H9 (cell line): Measurements from ENCODE around the gene SIN3B. TPM values are rescaled to one million over a fixed set of nuclear protein-coding genes. Genes with fewer than 3 reads are reported as not detected.

Experiments
- DNase-seq: peaks from one replicate; pipeline ENCODE4 v3.0.0-alpha.2; 2017
- H2AFZ ChIP-seq: one replicate; pipeline ENCODE4 v1.6.1; 2013; ENCODE audit warnings: mild to moderate bottlenecking, low read length, control low read depth, moderate library complexity
- H2AK5ac ChIP-seq: 2 replicates; pipeline ENCODE4 v1.6.1; 2013; ENCODE audit warnings: low read length, control low read depth, mixed read lengths; ENCODE audit not compliant: insufficient read length
- H2BK120ac ChIP-seq: one replicate; pipeline ENCODE4 v1.6.1; 2013; ENCODE audit warnings: low read depth, mild to moderate bottlenecking, low read length, control low read depth, inconsistent platforms; ENCODE audit not compliant: poor library complexity, severe bottlenecking
- H2BK12ac ChIP-seq: 2 replicates; pipeline ENCODE4 v1.6.1; 2013; ENCODE audit warnings: low read length, control low read depth, mixed read lengths, low read depth; ENCODE audit not compliant: insufficient read length
- H2BK15ac ChIP-seq: 2 replicates; pipeline ENCODE4 v1.6.1; 2013; ENCODE audit warnings: low read depth, low read length, control low read depth
- H2BK20ac ChIP-seq: one replicate; pipeline ENCODE4 v1.6.1; 2013; ENCODE audit warnings: low read depth, mild to moderate bottlenecking, low read length, control low read depth, inconsistent platforms; ENCODE audit not compliant: poor library complexity, severe bottlenecking
- H2BK5ac ChIP-seq: 2 replicates; pipeline ENCODE4 v1.6.1; 2013; ENCODE audit warnings: low read length, control low read depth, mixed read lengths; ENCODE audit not compliant: insufficient read length
- H3K14ac ChIP-seq: 2 replicates; pipeline ENCODE4 v1.6.1; 2013; ENCODE audit warnings: low read length, control low read depth; ENCODE audit not compliant: insufficient read depth
- H3K18ac ChIP-seq: 2 replicates; pipeline ENCODE4 v1.6.1; 2013; ENCODE audit warnings: low read depth, mild to moderate bottlenecking, mixed read lengths, low read length, control low read depth; ENCODE audit not compliant: insufficient read length
- H3K23ac ChIP-seq: 2 replicates; pipeline ENCODE4 v1.6.1; 2013; ENCODE audit warnings: low read length, control low read depth, mixed read lengths, low read depth; ENCODE audit not compliant: insufficient read length
- H3K23me2 ChIP-seq: 2 replicates; pipeline ENCODE4 v1.6.1; 2013; ENCODE audit warnings: low read depth, mild to moderate bottlenecking, mixed read lengths, low read length, control low read depth; ENCODE audit not compliant: insufficient read length, poor library complexity, severe bottlenecking
- H3K27ac ChIP-seq: 2 replicates; pipeline ENCODE4 v1.5.1; 2013; ENCODE audit warnings: low read length, control low read depth, mixed read lengths, low read depth; ENCODE audit not compliant: insufficient read length
- H3K27me3 ChIP-seq: 2 replicates; pipeline ENCODE4 v1.6.1; 2013; ENCODE audit warnings: low read length, control low read depth, inconsistent platforms; ENCODE audit not compliant: insufficient read depth
- H3K4ac ChIP-seq: 2 replicates; pipeline ENCODE4 v1.6.1; 2013; ENCODE audit warnings: low read depth, mild to moderate bottlenecking, control low read depth, inconsistent platforms, low read length, moderate library complexity
- H3K4me1 ChIP-seq: 2 replicates; pipeline ENCODE4 v1.6.1; 2013; ENCODE audit warnings: low read length, control low read depth, inconsistent platforms; ENCODE audit not compliant: insufficient read depth
- H3K4me2 ChIP-seq: 2 replicates; pipeline ENCODE4 v1.6.1; 2013; ENCODE audit warnings: low read length, control low read depth, mixed read lengths; ENCODE audit not compliant: insufficient read length, insufficient read depth
- H3K56ac ChIP-seq: 2 replicates; pipeline ENCODE4 v1.6.1; 2013; ENCODE audit warnings: low read depth, mild to moderate bottlenecking, mixed read lengths, low read length, control low read depth; ENCODE audit not compliant: insufficient read length
- H3K79me1 ChIP-seq: 2 replicates; pipeline ENCODE4 v1.6.1; 2013; ENCODE audit warnings: low read depth, mild to moderate bottlenecking, moderate library complexity, low read length, control low read depth, inconsistent platforms; ENCODE audit not compliant: insufficient read depth, poor library complexity, severe bottlenecking
- H3K79me2 ChIP-seq: 2 replicates; pipeline ENCODE4 v1.6.1; 2013; ENCODE audit warnings: low read length, control low read depth, inconsistent platforms; ENCODE audit not compliant: insufficient read depth
- H3K9ac ChIP-seq: 2 replicates; pipeline ENCODE4 v1.6.1; 2013; ENCODE audit warnings: low read length, control low read depth, mixed read lengths; ENCODE audit not compliant: insufficient read length; ENCODE audit errors: extremely low read depth
- H3K9me3 ChIP-seq: one replicate; pipeline ENCODE4 v1.6.1; 2013; ENCODE audit warnings: low read depth, low read length, inconsistent platforms; ENCODE audit not compliant: control insufficient read depth
- H3T11ph ChIP-seq: one replicate; pipeline ENCODE4 v1.6.1; 2013; ENCODE audit warnings: mild to moderate bottlenecking, low read length, control low read depth, inconsistent platforms
- H4K20me1 ChIP-seq: one replicate; pipeline ENCODE4 v1.6.1; 2013; ENCODE audit not compliant: control insufficient read depth, insufficient read length, insufficient read depth
- H4K5ac ChIP-seq: 2 replicates; pipeline ENCODE4 v1.6.1; 2013; ENCODE audit warnings: low read depth, mild to moderate bottlenecking, mixed read lengths, low read length, control low read depth; ENCODE audit not compliant: insufficient read length
- H4K8ac ChIP-seq: replicated peaks from 2 replicates; pipeline ENCODE4 v1.6.1; 2013; ENCODE audit warnings: low read length, control low read depth, mixed read lengths, low read depth; ENCODE audit not compliant: insufficient read length
- H4K91ac ChIP-seq: 2 replicates; pipeline ENCODE4 v1.6.1; 2013; ENCODE audit warnings: low read depth, mild to moderate bottlenecking, moderate library complexity, mixed read lengths, low read length, control low read depth; ENCODE audit not compliant: insufficient read length
- H3K27ac Mint-ChIP-seq, 3 experiments: 2 replicates in 2 of 3; 3 replicates in 1 of 3; pipeline ENCODE4 v1.8.0; 2020 to 2021; ENCODE audit warnings: mixed read lengths in 3 of 3, mild to moderate bottlenecking in 1 of 3, moderate library complexity in 1 of 3
- H3K27me3 Mint-ChIP-seq: 2 replicates; pipeline ENCODE4 v1.8.0; 2021; ENCODE audit warnings: low read depth, mild to moderate bottlenecking, moderate library complexity, mixed read lengths
- H3K36me3 Mint-ChIP-seq, 3 experiments: 2 replicates in 2 of 3; 3 replicates in 1 of 3; pipeline ENCODE4 v1.8.0; 2020 to 2021; ENCODE audit warnings: low read depth in 3 of 3, mixed read lengths in 3 of 3; ENCODE audit not compliant: insufficient read depth in 1 of 3
- H3K4me1 Mint-ChIP-seq, 2 experiments: 2 replicates each; pipeline ENCODE4 v1.8.0; 2020; ENCODE audit warnings: mixed read lengths in 2 of 2
- H3K4me3 Mint-ChIP-seq, 2 experiments: 2 replicates in 1 of 2; 3 replicates in 1 of 2; pipeline ENCODE4 v1.8.0; 2020 to 2021; ENCODE audit warnings: mild to moderate bottlenecking in 2 of 2, mixed read lengths in 2 of 2, moderate library complexity in 1 of 2
- H3K9me3 Mint-ChIP-seq, 2 experiments: 2 replicates in 1 of 2; 3 replicates in 1 of 2; pipeline ENCODE4 v1.8.0; 2020; ENCODE audit warnings: mild to moderate bottlenecking in 2 of 2, mixed read lengths in 2 of 2, moderate library complexity in 1 of 2
- WGBS: extraction: QIAGEN DNeasy Blood & Tissue Kit; methylation state at CpG from one replicate; pipeline ENCODE4 v1.1.7; 2013; ENCODE audit warnings: missing lambda C conversion rate, low lambda C conversion rate, mixed read lengths; ENCODE audit not compliant: insufficient read length; ENCODE audit errors: extremely low coverage; 5-methylcytosine and 5-hydroxymethylcytosine counted together
- total RNA-seq: library from RNA; stranded (reverse); gene quantifications from 2 replicates; pipeline ENCODE4 v1.2.1, GENCODE V29; 2021
- TF ChIP-seq, protein P1 (sequence below): fragments of 200-600 bp; sonication (generic); conservative IDR thresholded peaks from 3 replicates; pipeline ENCODE4 v1.8.0; 2021; ENCODE audit warnings: antibody characterized with exemption, mild to moderate bottlenecking

Gene SIN3B
- total RNA-seq, 1 experiment from 2014 or later, result 72.7 TPM

DNA sequence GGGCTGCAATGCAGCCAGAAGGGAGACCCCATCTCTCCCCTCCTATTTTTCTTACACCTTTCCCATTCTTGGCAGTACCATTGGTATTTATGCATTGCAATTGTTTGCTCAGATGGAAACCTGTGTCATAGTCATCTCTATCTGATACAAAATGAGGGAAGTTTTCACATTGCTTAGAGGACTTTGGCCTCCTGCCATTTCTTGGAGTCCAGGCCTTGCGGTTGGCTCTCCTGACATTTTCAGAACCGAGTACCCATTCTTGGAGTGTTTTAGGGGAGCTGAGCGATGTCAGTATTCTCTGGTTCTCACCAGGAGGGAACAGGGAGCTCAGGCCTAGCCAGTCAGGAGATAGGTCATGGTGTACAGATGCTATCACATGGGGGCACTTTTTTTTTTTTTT is 1.5 kb downstream of the SIN3B start:
- no peak overlapping the region for H2BK120ac ChIP-seq
- H4K20me1 ChIP-seq, result no peaks in the 10 kb centered on the region
- H2AFZ ChIP-seq, result no peak overlapping the region
- peaks cover 1% of the 10 kb centered on the region; the same call in 1 of the 2 replicates for H3K4me1 ChIP-seq
- H3K14ac ChIP-seq, result no peak overlapping the region
- no peaks in the 10 kb centered on the region for H3K9me3 ChIP-seq
- TF ChIP-seq, protein P1, sequence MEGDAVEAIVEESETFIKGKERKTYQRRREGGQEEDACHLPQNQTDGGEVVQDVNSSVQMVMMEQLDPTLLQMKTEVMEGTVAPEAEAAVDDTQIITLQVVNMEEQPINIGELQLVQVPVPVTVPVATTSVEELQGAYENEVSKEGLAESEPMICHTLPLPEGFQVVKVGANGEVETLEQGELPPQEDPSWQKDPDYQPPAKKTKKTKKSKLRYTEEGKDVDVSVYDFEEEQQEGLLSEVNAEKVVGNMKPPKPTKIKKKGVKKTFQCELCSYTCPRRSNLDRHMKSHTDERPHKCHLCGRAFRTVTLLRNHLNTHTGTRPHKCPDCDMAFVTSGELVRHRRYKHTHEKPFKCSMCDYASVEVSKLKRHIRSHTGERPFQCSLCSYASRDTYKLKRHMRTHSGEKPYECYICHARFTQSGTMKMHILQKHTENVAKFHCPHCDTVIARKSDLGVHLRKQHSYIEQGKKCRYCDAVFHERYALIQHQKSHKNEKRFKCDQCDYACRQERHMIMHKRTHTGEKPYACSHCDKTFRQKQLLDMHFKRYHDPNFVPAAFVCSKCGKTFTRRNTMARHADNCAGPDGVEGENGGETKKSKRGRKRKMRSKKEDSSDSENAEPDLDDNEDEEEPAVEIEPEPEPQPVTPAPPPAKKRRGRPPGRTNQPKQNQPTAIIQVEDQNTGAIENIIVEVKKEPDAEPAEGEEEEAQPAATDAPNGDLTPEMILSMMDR, result no peak
- peaks cover 5% of the 10 kb centered on the region for H3K23me2 ChIP-seq
- no peaks in the 10 kb centered on the region; a peak in 1 of 5 replicates for H3K9me3 Mint-ChIP-seq
- peaks cover 5% of the 10 kb centered on the region for H3K27me3 Mint-ChIP-seq
- H2BK5ac ChIP-seq, result no peak overlapping the region
- H3K18ac ChIP-seq, result no peak overlapping the region
- no peak overlapping the region for H3K27ac ChIP-seq
- no peaks in the 10 kb centered on the region for H3K79me2 ChIP-seq
- peak overlapping the region; percentile 76 for H3K23ac ChIP-seq
- H2BK12ac ChIP-seq, result no peak overlapping the region
- no peak overlapping the region for H3K9ac ChIP-seq
- no peak for DNase-seq
- no peak overlapping the region for H4K91ac ChIP-seq
- H3K4me1 Mint-ChIP-seq, result peaks cover 24% of the 10 kb centered on the region in 2 experiments
- H3K4me3 Mint-ChIP-seq, result peak overlapping the region; percentile 87 to 94
- no peak overlapping the region for H4K8ac ChIP-seq
- no peak overlapping the region for H3T11ph ChIP-seq
- H3K4me2 ChIP-seq, result peak overlapping the region; percentile 82
- H3K27ac Mint-ChIP-seq, result no peak overlapping the region
- H3K56ac ChIP-seq, result no peak overlapping the region
- no peak overlapping the region for H4K5ac ChIP-seq
- WGBS, result no CpG with 5 or more reads among the region's 3 CpGs
- no peak overlapping the region for H2BK20ac ChIP-seq
- no peak overlapping the region for H2BK15ac ChIP-seq
- H3K79me1 ChIP-seq, result peaks cover 9% of the 10 kb centered on the region
- no peaks in the 10 kb centered on the region for H3K27me3 ChIP-seq
- H3K36me3 Mint-ChIP-seq, result peaks cover 23 to 44% (median 44%) of the 10 kb centered on the region in 3 experiments
- H2AK5ac ChIP-seq, result no peak overlapping the region
- no peak overlapping the region for H3K4ac ChIP-seq
